K562 (cell line): ENCODE results near the gene GRK3. TPM values are rescaled to one million over a fixed set of nuclear protein-coding genes. Genes with fewer than 3 reads are reported as not detected.

ENCODE experiments used
- ARID3A ChIP-seq: IDR thresholded peaks from 2 replicates; pipeline ENCODE4 v1.6.1; 2012; ENCODE audit warnings: low read depth, low read length, improper control_type of control experiment, borderline replicate concordance
- ARNT ChIP-seq, 2 experiments: fragments of 450-650 bp; IDR thresholded peaks; 2 replicates each; pipeline ENCODE4 v1.6.1; 2016; ENCODE audit warnings: mild to moderate bottlenecking in 1 of 2
- CEBPG ChIP-seq, 3 experiments: fragments of 200-800 bp in 1 of 3; sonication (Bioruptor generic) in 1 of 3; sonication (generic) in 1 of 3; formaldehyde crosslinking in 1 of 3; IDR thresholded peaks in 2 of 3; conservative IDR thresholded peaks in 1 of 3; 2 replicates each; pipeline versions ENCODE4 v1.6.1 to v1.8.0; 2016 to 2022; ENCODE audit warnings: missing compliant biosample characterization in 2 of 3, missing genetic modification characterization in 2 of 3, mild to moderate bottlenecking in 1 of 3, missing genetic modification reagents in 1 of 3
- CREB5 ChIP-seq: fragments of 250-450 bp; sonication (Bioruptor Pico); IDR thresholded peaks from 2 replicates; pipeline ENCODE4 v1.5.0; 2020; ENCODE audit warnings: mild to moderate bottlenecking
- EP400 ChIP-seq: fragments of 450-650 bp; IDR thresholded peaks from 2 replicates; pipeline ENCODE4 v1.6.1; 2017; ENCODE audit warnings: antibody characterized with exemption, mild to moderate bottlenecking, moderate library complexity
- FOXM1 ChIP-seq, 2 experiments: fragments of 450-650 bp in 1 of 2; sonication (generic) in 1 of 2; formaldehyde crosslinking in 1 of 2; IDR thresholded peaks; 2 replicates each; pipeline versions ENCODE4 v1.6.1 to v1.9.0; 2017 to 2022; ENCODE audit warnings: low read depth in 2 of 2, mild to moderate bottlenecking in 2 of 2, missing genetic modification reagents in 1 of 2, moderate library complexity in 1 of 2
- HDGF ChIP-seq: fragments of 450-650 bp; IDR thresholded peaks from 2 replicates; pipeline ENCODE4 v1.6.1; 2016
- HNRNPK ChIP-seq: fragments of 200-400 bp; formaldehyde crosslinking; IDR thresholded peaks from one replicate; pipeline ENCODE4 v1.6.1; 2018; ENCODE audit warnings: mild to moderate bottlenecking, low read depth, low read length; ENCODE audit not compliant: poor library complexity, severe bottlenecking
- LCOR ChIP-seq: sonication (generic); formaldehyde crosslinking; IDR thresholded peaks from 2 replicates; pipeline ENCODE4 v1.8.0; 2022; ENCODE audit warnings: mild to moderate bottlenecking, missing genetic modification reagents
- NFIC ChIP-seq: fragments of 450-650 bp; IDR thresholded peaks from 2 replicates; pipeline ENCODE4 v1.6.1; 2017; ENCODE audit warnings: mild to moderate bottlenecking, inconsistent platforms
- RBM14 ChIP-seq: fragments of 200-400 bp; formaldehyde crosslinking; IDR thresholded peaks from 2 replicates; pipeline ENCODE4 v1.6.1; 2018; ENCODE audit warnings: low read depth, mild to moderate bottlenecking, low read length, moderate library complexity, borderline replicate concordance; ENCODE audit not compliant: insufficient read depth
- SMAD4 ChIP-seq: fragments of 250-450 bp; sonication (Bioruptor Pico); conservative IDR thresholded peaks from 2 replicates; pipeline ENCODE4 v1.8.0; 2021; ENCODE audit warnings: inconsistent platforms, mild to moderate bottlenecking, moderate library complexity
- SNAPC5 ChIP-seq: fragments of 250-450 bp; sonication (Bioruptor Pico); IDR thresholded peaks from 2 replicates; pipeline ENCODE4 v1.8.0; 2021; ENCODE audit warnings: moderate library complexity, mild to moderate bottlenecking, inconsistent platforms
- STAT5A ChIP-seq: IDR thresholded peaks from 2 replicates; pipeline ENCODE4 v1.6.1; 2012; ENCODE audit warnings: low read length, inconsistent platforms, borderline replicate concordance
- TAF9B ChIP-seq: fragments of 450-650 bp; IDR thresholded peaks from 2 replicates; pipeline ENCODE4 v1.6.1; 2018; ENCODE audit warnings: mild to moderate bottlenecking; ENCODE audit not compliant: partially characterized antibody
- ZBTB49 ChIP-seq: sonication (generic); formaldehyde crosslinking; IDR thresholded peaks from 2 replicates; pipeline ENCODE4 v1.8.0; 2022; ENCODE audit warnings: missing genetic modification reagents, mild to moderate bottlenecking, borderline replicate concordance
- ZNF134 ChIP-seq: fragments of 250-450 bp; sonication (Bioruptor Pico); conservative IDR thresholded peaks from 2 replicates; pipeline ENCODE4 v1.4.0; 2020
- ZNF239 ChIP-seq: fragments of 250-450 bp; sonication (Bioruptor Pico); IDR thresholded peaks from 2 replicates; pipeline ENCODE4 v1.4.0; 2020; ENCODE audit warnings: mild to moderate bottlenecking
- ZNF398 ChIP-seq: fragments of 250-450 bp; sonication (Bioruptor Pico); IDR thresholded peaks from 2 replicates; pipeline ENCODE4 v1.8.0; 2021; ENCODE audit warnings: moderate library complexity, mild to moderate bottlenecking, inconsistent platforms
- ZNF766 ChIP-seq: fragments of 200-800 bp; sonication (Bioruptor generic); conservative IDR thresholded peaks from 2 replicates; pipeline ENCODE4 v1.6.1; 2016; ENCODE audit warnings: missing genetic modification characterization, missing compliant biosample characterization
- ZZZ3 ChIP-seq: fragments of 450-650 bp; IDR thresholded peaks from 2 replicates; pipeline ENCODE4 v1.6.1; 2016; ENCODE audit warnings: antibody characterized with exemption, mild to moderate bottlenecking, moderate library complexity
- polyA plus RNA-seq, 8 experiments: library from polyadenylated mRNA; depleted of rRNA in 4 of 8; stranded (reverse) in 5 of 8; unstranded in 3 of 8; fragments of >200 nt; fragmentation: Nextera tagmentation in 2 of 8; fragmentation: Illumina TruSeq in 1 of 8; extraction: Ambion mirVana in 2 of 8; extraction: Trizol in 1 of 8; gene quantifications; 2 replicates each; pipeline versions ENCODE4 v1.2.1 to v1.2.3, GENCODE V29; 2011 to 2014; ENCODE audit warnings: inconsistent platforms in 1 of 8, missing spikeins in 1 of 8
- total RNA-seq, 7 experiments: library from RNA; depleted of rRNA in 6 of 7; stranded (reverse); fragments of >200 nt in 6 of 7; fragmentation: Illumina TruSeq in 2 of 7; extraction: Trizol in 2 of 7; gene quantifications; 2 replicates each; pipeline versions ENCODE4 v1.2.1 to v1.2.3, GENCODE V29; 2011 to 2021; ENCODE audit warnings: low replicate concordance in 1 of 7

The GRK3 gene
- total and polyA plus RNA-seq, 9 of the 15 experiments (the other 6 are each of a cell fraction or from before 2014, with no cell fraction given), result 1.4 to 7.6 (median 3.6) TPM

- TF ChIP-seq ZNF134 (CRISPR knock-in tag), result no peak
- TF ChIP-seq ZZZ3, result no peak
- TF ChIP-seq CREB5 (CRISPR knock-in tag), result no peak
- no peak for TF ChIP-seq NFIC
- no peak for TF ChIP-seq ZNF398 (CRISPR knock-in tag)
- TF ChIP-seq ZBTB49, result no peak
- 0 out of 2 replicates have a peak, but pooled peaks have one; percentile 48 for TF ChIP-seq ARID3A
- peak; percentile 67; the same call in 1 of the 2 replicates for TF ChIP-seq CEBPG (CRISPR knock-in tag; IDR thresholded peaks at IDR 0.05)
- peak; percentile 53 to 95; a peak in 3 of 4 replicates for TF ChIP-seq CEBPG (tag; conservative IDR thresholded peaks at IDR 0.05 in 1 of 2, IDR thresholded peaks at IDR 0.05 in 1 of 2)
- TF ChIP-seq HNRNPK, result no peak
- no peak; the same call in 1 of the 2 replicates for TF ChIP-seq FOXM1 (IDR thresholded peaks at IDR 0.05; ENCODE audit: low read depth)
- no peak for TF ChIP-seq FOXM1 (CRISPR knock-in tag; IDR thresholded peaks at IDR 0.05; ENCODE audit: low read depth)
- TF ChIP-seq ZNF239 (CRISPR knock-in tag), result no peak
- no peak for TF ChIP-seq SNAPC5
- no peak for TF ChIP-seq RBM14
- TF ChIP-seq ZNF766 (CRISPR knock-in tag), result 0 out of 2 replicates have a peak, but pooled peaks have one; percentile 27
- peak; percentile 57 for TF ChIP-seq STAT5A
- no peak for TF ChIP-seq LCOR (CRISPR knock-in tag)
- TF ChIP-seq ARNT (IDR thresholded peaks at IDR 0.05), result peak in 1 of 2 experiments; percentile 49; a peak in 1 of 4 replicates
- TF ChIP-seq EP400, result peak; percentile 52
- no peak for TF ChIP-seq HDGF
- TF ChIP-seq TAF9B, result peak; percentile 20
- peak; percentile 78 for TF ChIP-seq SMAD4 (CRISPR knock-in tag)
These were observed 195.4 kb downstream of the GRK3 start (continued) for GRCh38 chr22:25759825-25760231.
